ENCODE results near the gene ZNF770.

Gene ZNF770

DNA sequence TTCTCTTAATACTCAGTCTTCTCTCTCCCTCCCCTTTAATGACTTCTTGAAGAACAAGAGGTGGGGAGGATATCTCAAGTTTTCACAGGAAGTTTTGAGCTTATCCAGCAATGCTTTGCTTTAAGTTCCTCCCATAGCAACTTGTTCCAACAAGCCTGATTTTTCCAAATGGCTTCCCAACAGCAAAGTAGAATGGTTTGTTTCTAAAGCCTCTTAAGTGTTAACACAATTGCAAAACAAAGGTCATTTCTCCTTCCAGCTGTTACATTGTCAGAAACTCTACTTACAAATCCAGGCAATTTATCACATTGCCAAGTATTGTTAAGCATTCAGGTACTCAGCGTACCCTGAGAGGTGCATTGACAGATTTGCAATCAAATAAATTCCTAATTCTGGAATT lies 6.8 kb upstream of the ZNF770 start:
- TF ChIP-seq, protein P1, sequence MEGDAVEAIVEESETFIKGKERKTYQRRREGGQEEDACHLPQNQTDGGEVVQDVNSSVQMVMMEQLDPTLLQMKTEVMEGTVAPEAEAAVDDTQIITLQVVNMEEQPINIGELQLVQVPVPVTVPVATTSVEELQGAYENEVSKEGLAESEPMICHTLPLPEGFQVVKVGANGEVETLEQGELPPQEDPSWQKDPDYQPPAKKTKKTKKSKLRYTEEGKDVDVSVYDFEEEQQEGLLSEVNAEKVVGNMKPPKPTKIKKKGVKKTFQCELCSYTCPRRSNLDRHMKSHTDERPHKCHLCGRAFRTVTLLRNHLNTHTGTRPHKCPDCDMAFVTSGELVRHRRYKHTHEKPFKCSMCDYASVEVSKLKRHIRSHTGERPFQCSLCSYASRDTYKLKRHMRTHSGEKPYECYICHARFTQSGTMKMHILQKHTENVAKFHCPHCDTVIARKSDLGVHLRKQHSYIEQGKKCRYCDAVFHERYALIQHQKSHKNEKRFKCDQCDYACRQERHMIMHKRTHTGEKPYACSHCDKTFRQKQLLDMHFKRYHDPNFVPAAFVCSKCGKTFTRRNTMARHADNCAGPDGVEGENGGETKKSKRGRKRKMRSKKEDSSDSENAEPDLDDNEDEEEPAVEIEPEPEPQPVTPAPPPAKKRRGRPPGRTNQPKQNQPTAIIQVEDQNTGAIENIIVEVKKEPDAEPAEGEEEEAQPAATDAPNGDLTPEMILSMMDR (IDR thresholded peaks at IDR 0.05; ENCODE audit: low read length, missing control alignments) = no peak
- no peak for DNase-seq (ENCODE audit: low read depth)
- no peak overlapping the region for H3K4me3 ChIP-seq (replicated peaks; ENCODE audit: low read depth, low read length)

DNA sequence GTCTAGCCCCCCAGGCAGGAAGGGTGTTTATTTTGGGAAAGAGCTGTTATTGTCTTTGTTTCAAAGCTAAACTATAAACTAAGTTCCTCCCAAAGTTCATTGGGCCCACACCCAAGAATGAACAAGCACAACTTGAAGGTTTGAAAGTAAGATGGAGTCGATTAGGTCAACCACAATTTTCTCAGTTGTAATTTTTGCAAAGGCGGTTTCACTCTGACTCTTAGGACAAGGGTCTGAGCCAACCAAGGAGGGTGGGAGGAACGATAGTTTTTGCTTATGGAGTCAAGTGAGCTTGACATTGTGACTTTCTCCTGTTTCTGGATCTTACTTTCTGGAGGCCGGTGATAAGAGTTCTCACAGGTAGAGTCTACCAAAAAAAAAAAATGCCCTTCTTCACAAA lies 5.8 kb upstream of the ZNF770 start:
- TF ChIP-seq, protein P1 (IDR thresholded peaks at IDR 0.05; ENCODE audit: low read length, missing control alignments) = no peak
- H3K4me3 ChIP-seq (replicated peaks; ENCODE audit: low read depth, low read length) = no peak overlapping the region
- DNase-seq (ENCODE audit: low read depth) = no peak

DNA sequence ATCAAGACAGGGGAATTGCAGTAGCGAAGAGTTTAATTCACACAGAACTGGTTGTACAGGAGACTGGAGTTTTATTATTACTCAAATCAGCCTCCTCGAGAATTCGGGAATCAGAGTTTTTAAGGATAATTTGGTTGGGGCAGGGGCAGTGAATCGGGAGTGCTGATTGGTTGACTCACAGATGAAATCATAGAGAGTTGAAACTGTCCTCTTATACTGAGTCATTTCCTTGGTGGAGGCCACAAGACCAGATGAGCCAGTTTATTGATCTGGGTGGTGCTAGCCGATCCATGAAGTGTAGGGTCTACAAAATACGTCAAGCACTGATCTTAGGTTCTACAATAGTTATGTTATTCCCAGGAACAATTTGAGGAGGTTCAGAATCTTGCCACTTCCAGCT lies 5.3 kb upstream of the ZNF770 start:
- TF ChIP-seq, protein P1 (IDR thresholded peaks at IDR 0.05; ENCODE audit: low read length, missing control alignments) = no peak
- DNase-seq (ENCODE audit: low read depth) = no peak
- H3K4me3 ChIP-seq (replicated peaks; ENCODE audit: low read depth, low read length) = no peak overlapping the region

DNA sequence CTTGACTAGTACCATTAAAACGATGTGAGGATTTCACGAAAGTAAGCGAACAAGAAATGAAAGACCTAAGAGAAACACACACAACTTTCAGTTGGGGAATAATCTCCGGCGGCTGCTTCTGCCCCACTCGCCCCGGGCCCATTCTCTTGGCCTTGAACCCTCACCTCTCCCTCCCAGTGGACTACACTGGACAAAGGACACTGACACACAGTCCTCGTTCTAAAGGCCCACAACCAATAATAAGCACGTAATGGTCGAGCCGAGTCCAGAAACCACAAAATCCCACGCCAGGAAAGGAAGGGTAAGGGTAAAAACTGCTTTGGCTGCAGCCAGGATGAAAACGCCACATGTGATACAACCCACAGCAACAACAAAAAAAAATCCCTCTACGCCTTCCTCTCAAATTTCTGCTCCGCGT lies 469 bp downstream of the ZNF770 start:
- no peak for DNase-seq (ENCODE audit: low read depth)
- peak overlapping the region; percentile 99 for H3K4me3 ChIP-seq (replicated peaks; ENCODE audit: low read depth, low read length)
- TF ChIP-seq, protein P1 (IDR thresholded peaks at IDR 0.05; ENCODE audit: low read length, missing control alignments) = no peak

DNA sequence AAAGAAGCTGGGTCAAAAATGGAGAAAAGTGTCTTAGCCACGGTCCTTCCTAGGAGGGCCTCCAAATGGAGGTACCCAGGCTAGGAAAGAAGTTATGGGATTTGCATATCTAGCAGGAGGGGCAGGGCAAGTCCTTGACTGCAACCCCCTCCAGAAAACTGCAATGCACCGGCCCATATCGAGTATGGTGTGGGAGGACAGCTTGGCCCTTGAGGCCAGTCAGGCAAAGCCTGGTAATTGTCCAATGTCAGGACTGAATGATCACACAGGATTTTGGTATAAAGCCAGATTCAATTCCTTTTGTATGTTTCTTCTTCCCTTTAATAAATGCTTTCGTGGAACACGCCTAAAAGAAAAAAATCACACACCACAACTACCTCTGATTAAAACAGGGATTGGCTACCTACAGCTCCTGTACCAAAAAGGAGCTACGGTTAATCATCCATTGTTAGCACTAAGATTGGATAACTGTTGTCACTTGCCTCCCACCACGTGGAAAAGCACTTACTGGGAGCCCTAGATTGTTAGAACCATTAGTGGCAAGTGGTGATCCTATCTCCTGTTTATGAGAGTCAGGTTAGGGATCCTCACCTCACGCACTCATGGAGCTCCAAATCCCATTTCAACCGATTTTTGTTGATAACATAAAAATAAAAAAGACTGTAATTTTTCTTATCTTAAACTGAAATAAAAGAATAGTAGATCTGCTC lies 1.2 kb downstream of the ZNF770 start:
- H3K4me3 ChIP-seq (replicated peaks; ENCODE audit: low read depth, low read length) = peak overlapping the region; percentile 99
- DNase-seq (ENCODE audit: low read depth) = no peak
- TF ChIP-seq, protein P1 (IDR thresholded peaks at IDR 0.05; ENCODE audit: low read length, missing control alignments) = no peak

DNA sequence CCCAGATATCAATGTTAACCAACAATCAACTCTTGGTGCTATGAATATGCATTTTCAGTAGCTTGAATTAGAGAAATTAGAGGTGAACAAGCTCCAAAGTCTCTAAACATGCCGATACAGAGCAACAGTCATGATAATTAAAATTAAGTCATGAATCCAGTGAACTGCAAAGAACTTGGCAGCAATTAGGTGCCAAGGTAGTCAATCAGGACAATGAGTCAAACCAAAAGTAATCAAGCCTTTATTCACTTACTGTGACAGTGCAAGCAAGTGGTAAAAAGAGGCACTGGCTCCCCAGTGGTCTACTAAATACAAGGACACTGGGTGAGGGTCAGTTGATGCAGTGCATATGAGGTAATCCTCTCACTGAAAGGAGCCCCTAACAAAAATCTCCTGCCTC lies 1.8 kb downstream of the ZNF770 start:
- DNase-seq (ENCODE audit: low read depth) = no peak
- TF ChIP-seq, protein P1 (IDR thresholded peaks at IDR 0.05; ENCODE audit: low read length, missing control alignments) = no peak
- peak overlapping the region; percentile 99 for H3K4me3 ChIP-seq (replicated peaks; ENCODE audit: low read depth, low read length)
